Stimulated activated effector memory CD8-positive, alpha-beta T cell treated with anti-CD3 and anti-CD28 coated beads, Interleukin-12 subunit alpha, Interleukin-12 subunit beta, amount 100 ng/mL, for 72 hours (primary cell): ENCODE results near the gene OSTF1.
A peak's percentile ranks its signal among the peaks of the same experiment; 100 is the strongest.

Experiments used
- ATAC-seq: fragments of 150-1000 bp; cut with Tn5 transposase; 2 replicates; pipeline ENCODE4 v1.10.0; 2021
- DNase-seq, 2 donors: peaks; one replicate each; pipeline ENCODE4 v3.0.0; 2021 to 2022; ENCODE audit warnings: low spot score in 2 of 2
- H3K27ac Mint-ChIP-seq: one replicate; pipeline ENCODE4 v1.8.0; 2022; ENCODE audit warnings: mild to moderate bottlenecking, mixed read lengths
- H3K36me3 Mint-ChIP-seq: one replicate; pipeline ENCODE4 v1.8.0; 2022; ENCODE audit warnings: mild to moderate bottlenecking, mixed read lengths
- H3K4me1 Mint-ChIP-seq: one replicate; pipeline ENCODE4 v1.8.0; 2022; ENCODE audit warnings: mixed read lengths
- H3K4me3 Mint-ChIP-seq: one replicate; pipeline ENCODE4 v1.8.0; 2022; ENCODE audit warnings: mild to moderate bottlenecking, mixed read lengths
- H3K9me3 Mint-ChIP-seq: one replicate; pipeline ENCODE4 v1.8.0; 2022; ENCODE audit warnings: mixed read lengths

Gene OSTF1

GRCh38 chr9:75152416-75152815, 64.1 kb downstream of the OSTF1 start:
- peaks cover 63% of the 10 kb centered on the region for H3K36me3 Mint-ChIP-seq
- peak; percentile 92 for ATAC-seq
- H3K4me3 Mint-ChIP-seq, result peak overlapping the region; percentile 25
- H3K4me1 Mint-ChIP-seq, result peaks cover 62% of the 10 kb centered on the region
- H3K27ac Mint-ChIP-seq, result peak overlapping the region; percentile 90
- H3K9me3 Mint-ChIP-seq, result no peaks in the 10 kb centered on the region
- DNase-seq, result peak; percentile 37 to 84

GRCh38 chr9:75156858-75157257, 68.5 kb downstream of the OSTF1 start:
- peaks cover 30% of the 10 kb centered on the region for H3K4me1 Mint-ChIP-seq
- no peak for DNase-seq
- no peak for ATAC-seq
- H3K27ac Mint-ChIP-seq, result peak overlapping the region; percentile 10
- H3K9me3 Mint-ChIP-seq, result no peaks in the 10 kb centered on the region
- no peak overlapping the region for H3K4me3 Mint-ChIP-seq
- peaks cover 55% of the 10 kb centered on the region for H3K36me3 Mint-ChIP-seq

GRCh38 chr9:75161116-75161857, 73.0 kb downstream of the OSTF1 start:
- H3K36me3 Mint-ChIP-seq, result peaks cover 51% of the 10 kb centered on the region
- H3K27ac Mint-ChIP-seq, result peak overlapping the region; percentile 20
- peaks cover 9% of the 10 kb centered on the region for H3K4me1 Mint-ChIP-seq
- no peak overlapping the region for H3K4me3 Mint-ChIP-seq
- peak in 1 of 2 donors; percentile 29 for DNase-seq
- H3K9me3 Mint-ChIP-seq, result no peaks in the 10 kb centered on the region
- ATAC-seq, result no peak

- ATAC-seq (no peak), DNase-seq (peak in 1 of 2 donors; percentile 42)
- H3K36me3 Mint-ChIP-seq, result peaks cover 51% of the 10 kb centered on the region
- H3K4me3 Mint-ChIP-seq, result no peak overlapping the region
- H3K4me1 Mint-ChIP-seq, result peaks cover 17% of the 10 kb centered on the region
- H3K9me3 Mint-ChIP-seq, result no peaks in the 10 kb centered on the region
- no peak overlapping the region for H3K27ac Mint-ChIP-seq
These were observed 75.5 kb downstream of the OSTF1 start for GRCh38 chr9:75163764-75164163.

GRCh38 chr9:75164573-75164972, 76.3 kb downstream of the OSTF1 start:
- ATAC-seq, result no peak
- no peak for DNase-seq
- Mint-ChIP-seq H3K4me1 (peaks cover 17% of the 10 kb centered on the region), H3K4me3 (no peak overlapping the region), H3K9me3 (no peaks in the 10 kb centered on the region), H3K36me3 (peaks cover 54% of the 10 kb centered on the region), H3K27ac (no peak overlapping the region)

- Mint-ChIP-seq H3K27ac (peak overlapping the region; percentile 4), H3K4me1 (peaks cover 17% of the 10 kb centered on the region), H3K36me3 (peaks cover 60% of the 10 kb centered on the region), H3K9me3 (no peaks in the 10 kb centered on the region), H3K4me3 (no peak overlapping the region)
- ATAC-seq, result no peak
- DNase-seq, result no peak
These were observed 79.0 kb downstream of the OSTF1 start for GRCh38 chr9:75167281-75167680.

GRCh38 chr9:75168270-75169178, 80.2 kb downstream of the OSTF1 start:
- H3K9me3 Mint-ChIP-seq, result no peaks in the 10 kb centered on the region
- H3K36me3 Mint-ChIP-seq, result peaks cover 51% of the 10 kb centered on the region
- no peak for DNase-seq
- H3K4me3 Mint-ChIP-seq, result no peak overlapping the region
- peak overlapping the region; percentile 4 for H3K27ac Mint-ChIP-seq
- no peak for ATAC-seq
- H3K4me1 Mint-ChIP-seq, result peaks cover 26% of the 10 kb centered on the region

GRCh38 chr9:75169623-75170022, 81.3 kb downstream of the OSTF1 start:
- Mint-ChIP-seq H3K36me3 (peaks cover 51% of the 10 kb centered on the region), H3K4me1 (peaks cover 26% of the 10 kb centered on the region), H3K4me3 (no peak overlapping the region), H3K9me3 (no peaks in the 10 kb centered on the region), H3K27ac (no peak overlapping the region)
- ATAC-seq (no peak), DNase-seq (no peak)

- Mint-ChIP-seq H3K4me1 (peaks cover 26% of the 10 kb centered on the region), H3K9me3 (no peaks in the 10 kb centered on the region), H3K27ac (no peak overlapping the region), H3K4me3 (no peak overlapping the region), H3K36me3 (peaks cover 48% of the 10 kb centered on the region)
- no peak for ATAC-seq
- peak in 1 of 2 donors; percentile 42 for DNase-seq
These were observed 82.6 kb downstream of the OSTF1 start for GRCh38 chr9:75170898-75171360.

- Mint-ChIP-seq H3K9me3 (no peaks in the 10 kb centered on the region), H3K4me3 (no peak overlapping the region), H3K4me1 (peaks cover 9% of the 10 kb centered on the region), H3K36me3 (peaks cover 13% of the 10 kb centered on the region), H3K27ac (no peak overlapping the region)
- peak in 1 of 2 donors; percentile 28 for DNase-seq
- no peak for ATAC-seq
These were observed 87.1 kb downstream of the OSTF1 start for GRCh38 chr9:75175395-75175794.

- Mint-ChIP-seq H3K4me1 (peaks cover 9% of the 10 kb centered on the region), H3K4me3 (no peak overlapping the region), H3K36me3 (peaks cover 18% of the 10 kb centered on the region), H3K27ac (no peak overlapping the region), H3K9me3 (no peaks in the 10 kb centered on the region)
- DNase-seq (no peak), ATAC-seq (no peak)
These were observed 87.7 kb downstream of the OSTF1 start for GRCh38 chr9:75176037-75176436.

GRCh38 chr9:75181750-75182149, 93.4 kb downstream of the OSTF1 start:
- Mint-ChIP-seq H3K4me3 (no peak overlapping the region), H3K4me1 (peaks cover 13% of the 10 kb centered on the region), H3K9me3 (no peaks in the 10 kb centered on the region), H3K36me3 (peaks cover 15% of the 10 kb centered on the region), H3K27ac (no peak overlapping the region)
- DNase-seq, result no peak
- ATAC-seq, result peak; percentile 45

GRCh38 chr9:75183306-75183705, 95.0 kb downstream of the OSTF1 start:
- peaks cover 23% of the 10 kb centered on the region for H3K4me1 Mint-ChIP-seq

GRCh38 chr9:75184471-75184870, 96.2 kb downstream of the OSTF1 start:
- Mint-ChIP-seq H3K4me1 (peaks cover 23% of the 10 kb centered on the region), H3K9me3 (no peaks in the 10 kb centered on the region), H3K4me3 (no peak overlapping the region), H3K27ac (no peak overlapping the region), H3K36me3 (peaks cover 19% of the 10 kb centered on the region)
- DNase-seq, result peak in 1 of 2 donors; percentile 42
- ATAC-seq, result peak; percentile 68

More at GRCh38 chr9:75183306-75183705, 95.0 kb downstream of the OSTF1 start:
- Mint-ChIP-seq H3K27ac (no peak overlapping the region), H3K9me3 (no peaks in the 10 kb centered on the region), H3K4me3 (no peak overlapping the region), H3K36me3 (peaks cover 19% of the 10 kb centered on the region)
- ATAC-seq, result no peak
- no peak for DNase-seq

GRCh38 chr9:75185585-75186170, 97.4 kb downstream of the OSTF1 start:
- DNase-seq, result peak in 1 of 2 donors; percentile 66
- H3K9me3 Mint-ChIP-seq, result no peaks in the 10 kb centered on the region
- ATAC-seq, result peak; percentile 64
- H3K36me3 Mint-ChIP-seq, result peaks cover 22% of the 10 kb centered on the region
- no peak overlapping the region for H3K4me3 Mint-ChIP-seq
- peaks cover 26% of the 10 kb centered on the region for H3K4me1 Mint-ChIP-seq
- H3K27ac Mint-ChIP-seq, result no peak overlapping the region
